ENCODE results near the gene SH3RF1.

SH3RF1 gene

DNA sequence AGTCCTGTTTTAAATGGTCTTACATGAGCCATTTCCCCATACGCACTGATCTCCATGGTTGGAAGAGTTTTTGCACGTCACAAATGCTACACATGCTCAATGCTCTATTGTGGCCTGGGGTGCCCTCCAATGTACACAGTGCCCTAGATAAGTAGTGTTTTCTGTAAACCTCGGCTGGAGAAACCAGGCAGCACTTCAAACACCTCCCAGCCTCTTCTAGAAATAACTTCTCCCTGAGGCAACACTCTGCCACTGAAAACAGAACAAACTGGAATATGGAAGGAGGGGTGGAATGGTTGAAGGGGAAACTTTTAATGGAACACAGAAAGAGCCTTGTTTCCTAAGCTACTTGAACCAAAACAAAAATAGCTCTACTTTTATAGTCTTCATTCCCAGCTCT lies 136.8 kb downstream of the SH3RF1 start:
- DNase-seq (ENCODE audit: low read depth): no peak

DNA sequence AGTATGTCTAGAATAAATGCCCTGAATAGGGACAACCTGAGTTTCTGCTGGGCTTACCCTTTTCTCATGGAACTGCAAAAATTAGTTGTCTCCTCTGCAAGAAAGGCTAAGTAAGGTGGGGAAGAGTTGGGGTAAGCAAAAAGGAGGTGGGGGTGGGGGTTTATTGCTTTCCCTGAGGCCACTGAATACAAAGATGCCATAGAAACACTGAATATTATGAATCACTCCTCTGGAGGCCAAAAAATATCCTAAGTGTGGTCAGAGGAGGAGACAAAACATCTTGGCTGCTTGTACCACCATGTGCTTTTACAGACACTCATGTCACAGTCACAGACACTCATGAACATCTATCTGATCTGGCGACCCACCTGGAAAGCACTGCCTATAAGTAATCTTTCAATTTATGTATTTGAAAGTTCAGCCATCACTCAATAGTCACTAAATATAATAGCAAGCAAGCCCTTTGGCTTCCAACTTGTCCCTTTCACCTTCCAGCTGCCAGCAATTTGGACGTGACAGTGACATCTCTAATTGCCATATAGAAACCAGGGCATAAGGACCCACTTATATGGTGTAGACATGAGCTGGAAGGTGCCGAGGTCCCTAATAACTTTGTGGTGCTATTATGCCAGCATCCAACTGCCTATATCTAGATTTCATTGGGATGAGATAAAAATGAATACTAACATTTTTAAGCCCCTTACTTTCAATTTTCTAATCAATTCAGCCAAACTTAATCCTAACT lies 138.0 kb downstream of the SH3RF1 start:
- DNase-seq (ENCODE audit: low read depth): no peak

DNA sequence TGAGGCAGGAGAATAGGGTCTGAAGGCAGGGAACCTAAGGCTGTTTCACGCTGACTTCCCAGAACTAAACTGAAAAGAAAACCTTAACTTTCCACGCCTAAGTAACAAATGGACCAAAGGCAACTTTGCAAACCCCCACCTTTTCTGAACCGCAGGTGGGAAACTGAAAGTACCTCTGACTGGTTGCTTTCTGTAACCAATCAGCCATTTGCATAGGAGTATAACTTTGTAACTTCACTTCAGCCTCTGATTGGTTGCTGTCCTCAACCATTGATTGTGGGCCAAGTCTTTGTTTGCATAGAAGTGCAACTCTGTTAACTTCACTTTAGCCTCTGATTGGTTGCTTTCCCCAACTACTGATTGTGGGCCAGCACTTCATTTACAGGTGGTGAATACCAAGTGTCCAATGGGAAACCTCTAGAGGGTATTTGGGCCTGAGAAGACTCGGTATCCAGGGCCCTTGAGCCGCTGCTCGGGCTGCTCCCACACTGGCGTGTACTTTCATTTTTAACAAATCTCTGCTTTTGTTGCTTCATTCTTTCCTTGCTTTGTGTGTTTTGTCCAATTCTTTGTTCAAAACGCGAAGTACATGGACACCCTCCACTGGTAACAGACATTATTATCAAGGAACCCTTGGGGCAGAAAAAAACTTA lies 139.1 kb downstream of the SH3RF1 start:
- DNase-seq (ENCODE audit: low read depth): no peak

DNA sequence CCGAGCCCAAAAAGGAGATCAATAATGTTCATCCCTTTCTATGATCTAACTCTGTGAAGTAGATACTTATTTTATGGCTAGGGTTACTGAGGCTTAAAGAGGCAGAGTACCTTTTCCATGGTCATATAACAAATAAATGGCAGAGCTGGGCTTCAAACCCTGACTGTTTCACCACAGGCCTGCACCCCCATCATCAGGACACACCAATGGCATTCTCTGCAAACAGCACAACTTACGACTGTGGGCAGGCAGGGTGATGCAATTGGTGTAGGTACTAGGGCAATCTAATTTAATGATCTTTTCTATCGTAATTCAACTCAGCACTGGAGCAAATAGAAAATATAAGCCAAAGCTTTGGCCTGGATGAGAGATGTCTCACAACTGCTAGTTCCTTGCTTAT lies 141.9 kb downstream of the SH3RF1 start:
- DNase-seq (ENCODE audit: low read depth): no peak

DNA sequence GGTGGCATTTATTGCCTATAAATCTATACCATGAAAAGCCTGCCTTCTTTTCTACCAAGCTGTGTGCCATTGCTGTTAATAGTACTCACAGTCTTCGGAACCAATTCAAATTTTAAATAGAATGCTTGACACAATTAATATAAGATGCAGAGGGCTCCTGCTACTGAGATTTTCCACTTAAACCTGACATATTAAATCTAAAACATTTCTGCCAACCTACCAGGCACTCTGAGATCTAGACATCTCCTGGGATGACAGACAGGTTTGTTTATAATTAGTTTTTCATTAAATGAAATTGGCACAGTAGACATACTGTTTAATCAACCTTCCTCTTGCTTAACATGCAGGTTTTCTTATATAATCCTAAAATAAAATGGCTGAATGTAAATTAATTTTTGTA lies 143.4 kb downstream of the SH3RF1 start:
- no peak for DNase-seq (ENCODE audit: low read depth)

DNA sequence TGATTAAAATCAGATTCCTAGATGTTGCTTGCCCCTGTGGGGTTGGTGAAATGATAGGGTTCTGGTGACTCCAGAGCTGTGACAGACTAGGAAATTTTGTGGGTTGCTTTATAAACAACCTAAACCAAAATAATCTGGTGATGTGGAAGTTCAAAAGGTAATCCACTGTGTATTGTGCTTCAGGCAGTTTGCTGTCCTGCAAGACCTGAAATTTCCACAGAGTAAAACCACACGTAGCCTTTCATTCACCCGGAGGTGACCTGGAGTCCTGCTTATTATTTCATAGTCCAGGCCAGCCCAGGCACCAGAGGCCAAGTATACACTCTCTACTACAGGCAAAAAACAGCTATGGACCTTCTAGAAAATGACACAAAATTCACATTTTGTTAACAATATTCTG lies 146.1 kb downstream of the SH3RF1 start:
- DNase-seq (ENCODE audit: low read depth): no peak

DNA sequence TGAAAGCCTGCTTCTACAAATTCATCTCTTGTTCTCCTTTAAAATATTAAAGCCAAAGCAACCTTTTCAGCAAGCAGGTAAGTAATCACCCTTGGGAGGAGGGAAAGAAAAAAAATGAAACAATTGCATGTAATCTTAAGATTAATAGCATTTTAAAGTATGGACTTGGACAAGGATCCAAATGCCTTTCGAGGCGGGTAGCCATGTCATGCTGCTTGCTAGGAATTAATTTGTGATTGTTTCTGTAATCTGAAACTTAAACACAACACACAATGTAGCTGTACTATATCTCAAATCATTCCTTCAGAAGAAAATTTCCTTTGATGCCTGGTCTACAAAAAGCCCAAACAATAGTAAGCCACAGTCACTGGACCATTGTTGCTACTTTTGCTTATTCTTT lies 148.3 kb downstream of the SH3RF1 start:
- no peak for DNase-seq (ENCODE audit: low read depth)

DNA sequence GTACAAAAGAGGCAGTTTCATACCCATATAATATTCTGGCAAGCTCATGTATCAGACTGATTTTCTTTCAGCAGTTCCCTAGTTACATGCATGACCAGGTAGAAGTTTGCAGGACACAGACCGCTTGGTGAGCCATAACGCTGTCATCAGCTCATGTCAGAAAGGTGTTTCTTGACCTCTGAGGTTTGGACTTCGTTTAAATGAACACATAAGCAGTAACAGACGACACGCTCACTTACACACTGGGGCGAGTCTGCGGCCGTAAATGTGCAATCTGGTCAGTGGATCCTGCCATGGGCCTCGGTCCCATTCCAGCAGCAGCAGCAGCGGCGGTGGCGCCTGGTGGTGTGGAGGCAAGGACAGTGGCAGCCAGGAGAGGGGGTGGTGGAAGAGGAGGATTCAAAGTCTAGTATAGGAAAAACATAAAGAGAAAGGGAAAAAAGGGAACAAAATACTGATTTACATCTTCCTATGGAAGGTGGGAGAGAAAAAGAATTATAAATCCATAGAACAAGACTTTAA lies 148.8 kb downstream of the SH3RF1 start:
- DNase-seq (ENCODE audit: low read depth): no peak

DNA sequence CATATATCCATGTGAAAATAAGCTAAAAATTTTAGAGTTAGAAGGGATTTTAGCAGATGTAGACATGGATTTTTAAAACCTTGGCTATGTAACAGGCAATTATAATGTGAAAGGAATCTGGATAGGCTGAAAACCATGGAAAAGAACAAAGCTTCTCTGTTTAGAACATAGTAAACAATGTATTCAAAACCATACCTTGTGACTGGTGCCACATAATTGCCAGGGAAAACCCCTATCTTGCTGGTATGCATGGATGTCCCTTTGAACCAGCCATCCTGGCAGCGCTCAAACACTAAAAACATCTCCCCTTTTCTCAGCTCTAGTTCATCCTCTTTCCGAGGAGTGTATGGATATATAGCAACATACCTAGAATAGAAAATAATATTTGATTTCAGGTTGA lies 150.1 kb downstream of the SH3RF1 start:
- DNase-seq (ENCODE audit: low read depth): no peak

DNA sequence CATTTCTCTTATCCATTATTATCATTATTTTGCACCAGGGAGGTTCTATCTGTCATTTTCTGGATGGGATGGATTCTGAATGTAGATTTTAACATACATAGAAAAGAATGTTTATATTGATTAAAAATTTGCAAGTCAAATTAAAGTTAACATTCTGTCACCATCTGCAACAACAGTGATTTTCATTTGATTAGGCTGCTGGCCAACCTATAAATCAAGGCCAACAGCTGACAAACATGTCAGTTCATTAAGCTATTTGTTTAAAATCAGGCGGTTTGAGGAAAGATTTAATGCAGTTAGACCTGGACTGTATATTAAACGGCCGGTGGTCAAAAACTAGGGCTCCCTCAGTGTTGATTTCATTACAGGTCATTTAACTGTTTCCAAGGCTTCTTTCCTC lies 151.2 kb downstream of the SH3RF1 start:
- no peak for DNase-seq (ENCODE audit: low read depth)

DNA sequence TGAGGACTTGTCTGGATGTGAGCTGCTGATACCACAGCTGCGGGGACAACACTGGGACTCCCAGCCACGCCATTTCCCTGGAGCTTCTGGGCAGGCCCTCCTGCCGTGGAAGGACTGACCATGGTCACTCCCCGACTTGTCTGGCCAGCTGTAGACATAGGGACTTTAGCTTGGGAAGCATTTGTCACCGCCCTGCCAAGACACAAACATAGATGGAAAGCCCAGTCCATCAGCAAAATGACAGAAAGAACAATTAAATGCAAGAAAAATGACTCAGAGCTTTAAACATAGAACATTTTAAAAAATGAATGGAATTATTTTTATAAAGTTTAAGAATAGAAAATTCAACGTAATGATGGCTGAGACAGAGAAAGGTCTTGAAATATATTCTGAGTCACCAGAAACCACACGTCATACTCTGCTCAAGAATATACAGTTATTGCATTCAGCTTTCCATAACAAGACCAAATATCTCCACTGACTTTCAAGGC lies 153.1 kb downstream of the SH3RF1 start:
- no peak for DNase-seq (ENCODE audit: low read depth)

DNA sequence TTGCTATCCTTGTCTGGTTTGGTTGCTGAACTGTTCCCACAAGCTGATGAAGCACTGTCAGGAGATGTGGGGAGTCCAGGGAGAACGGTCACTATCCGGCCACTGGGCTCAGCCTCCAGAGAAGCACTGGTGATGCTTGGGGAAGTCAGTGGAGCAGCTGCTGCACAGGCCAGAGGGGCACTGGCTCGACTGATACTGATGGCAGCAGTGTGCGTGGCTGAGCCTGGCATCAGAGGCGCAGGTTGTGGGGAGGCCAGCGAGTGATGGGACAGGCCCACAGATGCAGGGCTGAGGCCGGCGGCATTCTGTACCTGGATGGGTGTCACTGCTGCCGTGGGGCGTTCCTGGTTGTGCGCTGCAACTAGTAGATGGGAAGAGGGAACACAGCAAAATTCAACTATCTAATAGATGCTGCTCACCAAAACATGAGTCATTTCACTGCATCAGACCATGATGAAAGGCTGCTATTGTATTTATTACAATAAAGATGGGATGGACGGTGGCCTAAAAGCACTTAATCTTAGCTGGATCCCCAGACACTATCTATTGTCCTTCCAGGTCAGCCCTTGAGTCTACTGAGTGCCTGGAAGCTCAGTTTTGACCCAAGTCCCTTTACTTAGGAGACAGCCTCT lies 154.4 kb downstream of the SH3RF1 start:
- no peak for DNase-seq (ENCODE audit: low read depth)

DNA sequence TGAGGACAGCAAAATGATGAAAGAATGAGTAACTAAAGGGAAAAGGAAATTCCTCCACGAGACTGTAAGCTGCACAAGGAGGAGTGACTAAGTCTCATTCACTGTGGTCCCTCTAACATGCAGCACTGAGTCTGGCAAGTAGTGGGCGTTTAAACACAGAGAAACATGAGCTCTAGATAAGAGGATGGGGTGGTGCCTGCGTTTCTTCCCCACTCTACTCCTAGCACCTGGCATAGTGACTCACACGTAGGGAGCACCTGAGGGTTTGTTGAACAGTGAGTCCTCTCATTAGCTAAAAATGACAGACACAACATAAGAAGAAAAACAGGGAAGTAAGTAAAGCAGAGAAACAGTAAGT lies 154.9 kb downstream of the SH3RF1 start:
- DNase-seq (ENCODE audit: low read depth): no peak

DNA sequence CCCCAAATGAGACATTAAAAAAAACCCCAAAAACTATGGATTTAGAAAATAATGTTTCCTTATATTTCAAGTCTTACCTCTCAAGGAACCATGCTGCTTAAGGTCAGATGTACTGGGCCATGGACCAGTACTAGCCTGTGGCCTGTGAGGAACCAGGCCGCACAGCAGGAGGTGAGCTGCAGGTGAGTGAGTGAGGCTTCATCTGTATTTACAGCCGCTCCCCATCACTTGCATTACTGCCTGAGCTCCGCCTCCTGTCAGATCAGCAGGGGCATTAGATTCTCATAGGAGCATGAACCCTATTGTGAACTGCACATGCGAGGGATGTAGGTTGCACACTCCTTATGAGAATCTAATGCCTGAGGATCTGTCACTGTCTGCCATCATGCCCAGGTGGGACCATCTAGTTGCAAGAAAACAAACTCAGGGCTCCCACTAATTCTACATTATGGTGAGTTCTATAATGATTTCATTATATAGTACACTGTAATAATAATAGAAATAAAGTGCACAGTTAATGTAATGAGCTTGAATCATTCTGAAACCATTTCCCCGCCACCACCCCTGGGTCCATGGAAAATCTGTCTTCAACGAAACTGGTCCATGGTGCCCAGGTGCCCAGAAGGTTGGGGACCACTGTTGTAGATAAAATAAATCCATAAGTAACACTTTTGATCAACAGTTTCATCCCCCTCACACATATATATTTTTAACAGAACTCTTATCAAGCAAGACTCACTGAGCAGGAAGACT lies 155.4 kb downstream of the SH3RF1 start:
- DNase-seq (ENCODE audit: low read depth): no peak

DNA sequence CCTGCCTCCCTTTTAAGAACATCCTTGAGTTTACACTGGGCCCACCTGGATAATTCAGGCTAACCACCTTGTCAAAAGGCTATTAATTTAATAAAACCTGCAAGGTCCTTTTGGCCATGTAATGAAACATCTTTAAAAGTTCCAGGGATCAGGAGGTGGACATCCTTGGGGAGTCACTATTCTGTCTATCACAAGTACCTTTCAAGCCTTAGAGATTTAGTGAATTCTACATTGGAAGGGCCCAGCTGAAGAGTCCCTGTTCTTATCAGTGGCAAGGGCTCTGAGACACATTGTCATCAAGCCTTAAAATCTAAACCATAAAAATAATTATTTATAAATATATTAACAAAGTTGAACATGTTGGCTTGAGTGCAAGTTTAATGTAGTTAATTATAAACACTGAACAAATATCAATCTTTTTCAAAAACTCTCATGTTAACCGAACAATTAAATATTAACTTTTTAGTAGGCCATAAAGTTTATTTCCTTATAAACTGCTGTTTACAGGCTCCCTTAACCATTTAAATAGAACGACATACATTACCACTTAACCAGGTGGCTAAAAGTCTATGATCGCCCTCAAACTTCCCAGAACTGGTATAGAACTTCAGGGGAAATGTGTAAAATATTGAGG lies 156.3 kb downstream of the SH3RF1 start:
- DNase-seq (ENCODE audit: low read depth): no peak

DNA sequence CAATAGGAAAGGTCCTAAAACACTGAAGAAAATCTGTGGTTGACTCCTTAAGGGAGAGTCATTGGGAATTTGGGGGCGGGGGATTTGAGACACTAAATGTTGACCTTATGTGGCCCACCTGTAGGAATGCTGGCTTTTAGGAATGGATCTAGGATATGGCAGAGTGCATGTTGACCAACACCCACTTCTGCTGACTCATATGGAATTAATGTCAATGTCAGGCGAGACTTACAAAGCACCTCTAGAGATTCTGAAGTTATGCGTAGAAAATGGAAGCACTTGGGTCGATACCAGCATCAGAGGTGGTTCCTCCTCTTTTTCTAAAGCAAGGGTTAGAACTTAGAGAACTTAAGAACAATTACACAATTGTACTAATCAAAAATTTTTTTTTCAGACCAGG lies 160.1 kb downstream of the SH3RF1 start:
- DNase-seq (ENCODE audit: low read depth): no peak

DNA sequence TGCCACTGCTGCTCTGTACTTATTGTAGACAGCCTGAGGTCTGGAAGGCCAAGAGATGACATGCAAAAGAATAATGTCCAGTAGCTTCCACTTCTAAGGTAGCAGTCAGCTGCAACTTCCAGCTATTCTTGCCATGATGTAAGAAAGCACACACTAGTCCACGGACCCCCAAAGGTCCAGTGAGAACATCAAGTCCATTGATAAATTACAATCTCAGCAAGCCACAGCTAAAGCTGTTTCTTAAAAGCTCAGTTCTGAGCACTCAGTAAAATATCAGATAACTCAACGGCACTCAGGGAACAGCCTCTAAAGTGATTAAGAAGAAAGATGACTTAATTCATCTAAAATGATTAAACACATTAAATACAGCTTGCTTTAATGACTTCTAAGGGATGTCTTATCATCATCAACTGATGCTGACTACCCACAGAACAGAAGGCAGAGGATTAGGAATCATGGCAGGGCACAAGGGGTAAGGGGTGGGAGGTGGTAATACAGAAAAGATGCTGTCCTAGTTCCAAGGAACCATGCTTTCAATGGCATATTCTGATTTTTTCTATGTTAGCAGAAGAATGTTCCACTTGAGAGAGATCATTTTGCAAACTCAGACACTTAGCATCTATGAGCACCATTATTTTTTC lies 161.6 kb downstream of the SH3RF1 start:
- DNase-seq (ENCODE audit: low read depth): no peak

DNA sequence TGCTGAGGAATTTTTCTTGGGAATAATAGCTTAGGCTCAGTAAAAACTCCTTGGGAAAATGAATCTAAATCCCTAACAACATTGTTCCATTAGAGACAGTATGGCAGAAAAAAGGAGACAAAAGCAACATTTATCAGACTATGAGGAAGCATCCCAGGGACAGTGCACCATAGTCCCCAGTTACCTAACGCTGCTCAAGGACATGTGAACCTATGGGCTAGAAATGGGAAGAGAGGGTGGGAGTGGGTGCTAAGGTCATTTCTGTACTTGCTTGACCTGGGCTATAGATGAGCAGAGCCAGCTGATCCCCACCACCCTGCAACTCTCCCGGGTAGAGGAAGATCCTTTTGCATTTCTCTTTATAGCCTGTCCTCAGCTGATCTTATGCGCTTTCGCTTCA lies 162.5 kb downstream of the SH3RF1 start:
- no peak for DNase-seq (ENCODE audit: low read depth)

DNA sequence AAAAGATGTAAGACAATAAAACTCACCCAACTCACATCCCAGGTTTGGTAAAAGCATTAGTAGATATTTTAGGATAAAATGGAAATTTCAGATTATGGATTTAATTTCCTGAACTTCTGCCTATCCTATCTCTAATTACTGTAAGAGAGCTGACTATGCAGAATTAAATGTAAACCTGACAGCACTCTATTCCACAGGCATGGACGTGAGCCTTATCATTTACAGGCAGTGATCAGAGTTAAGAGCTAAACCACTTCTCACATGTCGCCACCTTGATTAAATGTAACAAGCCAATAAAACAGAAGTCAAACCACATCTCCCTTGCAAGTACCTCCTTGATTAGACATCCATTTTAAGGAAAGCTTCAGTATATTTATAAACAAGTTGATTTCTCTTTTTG lies 163.2 kb downstream of the SH3RF1 start:
- no peak for DNase-seq (ENCODE audit: low read depth)

DNA sequence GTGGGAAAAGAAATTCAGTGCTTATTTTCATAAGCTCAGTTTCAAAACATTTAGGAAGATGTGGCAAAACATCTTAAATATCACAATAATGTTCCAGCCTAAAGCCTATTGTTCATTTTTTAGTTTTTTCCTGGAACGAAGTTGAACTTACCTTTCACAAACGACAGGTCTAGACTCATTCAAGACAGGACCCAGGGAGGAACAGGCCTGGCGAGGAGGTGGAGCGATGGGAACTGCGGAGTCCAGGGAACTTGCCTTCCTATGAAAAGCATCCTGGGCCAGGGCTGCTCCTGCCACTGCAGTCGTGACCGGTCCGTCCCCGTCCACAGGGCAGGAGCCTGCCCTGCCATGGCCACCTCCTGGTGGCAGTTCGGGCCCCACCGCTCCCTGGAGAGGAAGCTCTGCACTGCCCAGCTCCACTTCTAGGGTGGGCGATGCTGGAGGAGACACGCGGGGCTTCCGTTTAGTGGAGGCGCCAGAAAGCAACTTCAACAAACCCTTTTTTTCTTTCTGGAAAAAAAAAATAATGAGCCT lies 164.0 kb downstream of the SH3RF1 start:
- no peak for DNase-seq (ENCODE audit: low read depth)

DNA sequence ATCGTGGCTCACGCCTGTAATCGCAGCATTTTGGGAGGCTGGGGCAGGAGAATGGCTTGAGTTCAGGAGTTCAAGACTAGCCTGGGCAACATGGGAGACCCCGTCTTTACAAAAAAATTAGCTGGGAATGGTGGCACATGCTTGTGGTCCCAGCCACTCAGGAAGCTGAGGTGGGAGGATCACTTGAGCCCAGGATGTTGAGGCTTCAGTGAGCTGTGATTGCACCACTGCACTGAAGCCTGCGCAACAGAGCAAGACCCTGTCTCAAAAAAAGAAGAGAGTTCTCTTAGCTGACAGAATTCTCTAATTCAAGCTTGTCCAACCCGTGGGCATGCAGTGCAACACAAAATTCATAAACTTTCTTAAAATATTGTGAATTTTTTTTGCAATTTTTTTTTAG lies 165.1 kb downstream of the SH3RF1 start:
- no peak for DNase-seq (ENCODE audit: low read depth)

Measured in activated T-cell treated with anti-CD3 and anti-CD28 coated beads for 48 hours (primary cell).